HCT116 (cell line): ENCODE measurements around the gene MAP3K4. TPM values are rescaled to one million over a fixed set of nuclear protein-coding genes. Genes with fewer than 3 reads are reported as not detected.

Source experiments
- ATAC-seq: fragments of 200-7000 bp; cut with Tn5 transposase; 2 replicates; pipeline ENCODE4 v1.9.1; 2020; ENCODE audit warnings: mild to moderate bottlenecking, moderate library complexity
- BruUV-seq: library from RNA; stranded (reverse); fragments of 400-500 nt; replicated peaks from 2 replicates; lab custom pipeline; 2021; lab: Mats Ljungman, UMichigan
- CTCF ChIA-PET: fragments of 300-600 bp; sonication (Branson Sonifier 250); formaldehyde crosslinking; loops from one replicate; lab custom pipeline; 2021; ENCODE audit warnings: antibody characterized with exemption; lab: Charles Lee
- POLR2A ChIA-PET: fragments of 300-600, 350-600 bp; sonication (Branson Sonifier 250); formaldehyde crosslinking; loops from one replicate; lab custom pipeline; 2021; ENCODE audit warnings: antibody characterized with exemption; lab: Charles Lee
- RAD21 ChIA-PET, 2 experiments: fragments of 300-600 bp; sonication (Branson Sonifier 250); formaldehyde crosslinking; loops; one replicate each; lab custom pipeline; 2023; ENCODE audit warnings: low total read pairs in 2 of 2; ENCODE audit not compliant: uncharacterized antibody in 2 of 2, unreplicated experiment in 2 of 2, low non-redundant PET in 1 of 2; lab: Charles Lee
- DNase-seq: peaks from one replicate; pipeline ENCODE4 v3.0.0-alpha.2; 2010; ENCODE audit warnings: low read depth, low spot score
- H2AFZ ChIP-seq: fragments of 200-600 bp; shearing (Covaris generic), sonication (generic); 2 replicates; pipeline ENCODE4 v1.6.1; 2017; ENCODE audit warnings: low read depth, mixed run types, mixed read lengths, antibody characterized with exemption, low read length; ENCODE audit not compliant: poor library complexity, severe bottlenecking
- H3K27ac ChIP-seq: 2 replicates; pipeline ENCODE4 v1.5.1; 2012; ENCODE audit warnings: low read depth, low read length
- H3K27me3 ChIP-seq: fragments of 200-600 bp; sonication (generic); 2 replicates; pipeline ENCODE4 v1.6.1; 2016; ENCODE audit warnings: mixed run types, low read length, mixed read lengths; ENCODE audit not compliant: insufficient read depth
- H3K36me3 ChIP-seq, 2 experiments: fragments of 200-500 bp in 1 of 2; fragments of 200-600 bp in 1 of 2; sonication (Bioruptor generic) in 1 of 2; sonication (generic) in 1 of 2; 2 replicates each; pipeline versions ENCODE4 v1.5.1 to v1.6.1; 2014 to 2016; ENCODE audit warnings: low read length in 2 of 2, inconsistent platforms in 1 of 2, mixed read lengths in 1 of 2, mixed run types in 1 of 2; ENCODE audit not compliant: insufficient read depth in 2 of 2, control insufficient read depth in 1 of 2
- H3K4me1 ChIP-seq, 2 experiments: fragments of 200-600 bp in 1 of 2; sonication (generic) in 1 of 2; 2 replicates each; pipeline versions ENCODE4 v1.5.1 to v1.6.1; 2012 to 2017; ENCODE audit warnings: low read length in 2 of 2, inconsistent platforms in 1 of 2, mild to moderate bottlenecking in 1 of 2, mixed read lengths in 1 of 2, mixed run types in 1 of 2, moderate library complexity in 1 of 2; ENCODE audit not compliant: insufficient read depth in 2 of 2, control insufficient read depth in 1 of 2
- H3K4me2 ChIP-seq: fragments of 200-600 bp; sonication (generic); 2 replicates; pipeline ENCODE4 v1.6.1; 2017; ENCODE audit warnings: mixed run types, low read length, mixed read lengths
- H3K4me3 ChIP-seq, 2 experiments: fragments of 200-600 bp in 1 of 2; sonication (generic) in 1 of 2; replicated peaks in 1 of 2; 2 replicates each; pipeline ENCODE4 v1.5.1; 2011 to 2016; ENCODE audit warnings: low read length in 2 of 2, control low read depth in 1 of 2, low read depth in 1 of 2, mild to moderate bottlenecking in 1 of 2, mixed read lengths in 1 of 2, mixed run types in 1 of 2
- H3K79me2 ChIP-seq: fragments of 200-600 bp; sonication (generic); 2 replicates; pipeline ENCODE4 v1.6.1; 2017; ENCODE audit warnings: mild to moderate bottlenecking, mixed run types, low read length, moderate library complexity, mixed read lengths; ENCODE audit not compliant: insufficient read depth
- H3K9ac ChIP-seq: fragments of 200-600 bp; sonication (generic); 2 replicates; pipeline ENCODE4 v1.6.1; 2016; ENCODE audit warnings: low read length, mixed read lengths
- H3K9me2 ChIP-seq: fragments of 200-600 bp; sonication (generic), shearing (Covaris generic); 2 replicates; pipeline ENCODE4 v1.6.1; 2017; ENCODE audit warnings: mixed run types, mild to moderate bottlenecking, moderate library complexity; ENCODE audit not compliant: insufficient read depth
- H3K9me3 ChIP-seq, 2 experiments: fragments of 200-500 bp in 1 of 2; fragments of 200-600 bp in 1 of 2; sonication (Bioruptor generic) in 1 of 2; sonication (generic) in 1 of 2; 2 replicates each; pipeline ENCODE4 v1.6.1; 2014 to 2017; ENCODE audit warnings: low read length in 2 of 2, mixed read lengths in 2 of 2, inconsistent platforms in 1 of 2, low read depth in 1 of 2, mild to moderate bottlenecking in 1 of 2, mixed run types in 1 of 2, moderate library complexity in 1 of 2; ENCODE audit not compliant: control insufficient read depth in 1 of 2, insufficient read depth in 1 of 2
- H4K20me1 ChIP-seq: fragments of 200-600 bp; sonication (generic), shearing (Covaris generic); 2 replicates; pipeline ENCODE4 v1.6.1; 2017; ENCODE audit warnings: mixed run types, mild to moderate bottlenecking, moderate library complexity; ENCODE audit not compliant: insufficient read depth
- FOSL1 ChIP-seq: IDR thresholded peaks from 2 replicates; pipeline ENCODE4 v1.6.1; 2012; ENCODE audit warnings: low read depth
- JUND ChIP-seq: IDR thresholded peaks from 2 replicates; pipeline ENCODE4 v1.6.1; 2012
- POLR2A ChIP-seq: IDR thresholded peaks from 2 replicates; pipeline ENCODE4 v1.7.0; 2011; ENCODE audit warnings: borderline replicate concordance; ENCODE audit not compliant: insufficient read depth, insufficient read length; ENCODE audit errors: extremely low read depth
- ZNF274 ChIP-seq: fragments of 200-500 bp; sonication (Bioruptor generic); IDR thresholded peaks from 2 replicates; pipeline ENCODE4 v1.6.1; 2014; ENCODE audit warnings: mild to moderate bottlenecking, low read depth, low read length, inconsistent platforms
- intact Hi-C: fragments of 100-400 bp; cut with micrococcal nuclease; formaldehyde crosslinking; loops from 2 replicates; pipeline ENCODE4 v1.10.0; 2022
- total RNA-seq: library from RNA; stranded (reverse); gene quantifications from one replicate; pipeline ENCODE4 v1.2.1, GENCODE V29; 2021; ENCODE audit not compliant: unreplicated experiment
- TF ChIP-seq, protein P1 (sequence below): IDR thresholded peaks from 2 replicates; pipeline ENCODE4 v1.6.1; 2012
- TF ChIP-seq, protein P2 (sequence below): IDR thresholded peaks from 2 replicates; pipeline ENCODE4 v1.6.1; 2012; ENCODE audit warnings: low read depth

Gene MAP3K4
- total RNA-seq, 1 experiment from 2014 or later = 46.5 TPM

DNA sequence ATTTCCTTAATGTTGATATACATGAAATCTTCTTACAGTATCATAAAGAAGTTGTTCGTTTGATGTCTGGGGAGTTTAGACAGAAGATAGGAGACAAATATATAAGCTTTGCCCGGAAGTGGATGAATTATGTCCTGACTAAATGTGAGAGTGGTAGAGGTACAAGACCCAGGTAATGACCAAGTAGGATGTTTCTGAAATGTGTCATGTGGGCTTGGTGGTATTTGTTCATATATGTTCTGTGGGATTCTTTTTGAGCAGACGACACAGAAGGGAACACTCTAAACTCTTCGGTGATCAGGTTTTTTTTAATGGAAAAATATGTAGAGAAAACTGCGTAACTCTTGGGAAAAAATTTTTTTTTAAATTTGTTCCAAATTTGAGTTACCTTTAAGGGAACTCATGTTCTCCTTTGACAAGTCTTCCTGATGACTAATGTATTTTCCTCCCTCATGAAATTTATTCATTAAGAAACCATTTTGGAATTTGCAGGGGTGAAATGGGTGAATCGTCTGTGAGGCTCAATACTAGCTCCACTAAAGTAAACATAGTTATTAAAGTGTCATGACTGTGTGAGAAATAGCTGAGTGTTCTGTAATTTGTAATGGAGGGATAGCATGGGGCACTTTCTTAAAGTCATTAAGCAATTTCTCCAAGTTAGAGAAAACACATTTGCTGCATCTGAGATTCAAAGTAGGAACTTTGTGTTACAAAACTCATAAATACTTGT, 100.6 kb downstream of the MAP3K4 start:
- no peaks in the 10 kb centered on the region for H3K9me3 ChIP-seq
- no peaks in the 10 kb centered on the region for H3K27me3 ChIP-seq
- intact Hi-C loops = loop anchor here (10.0 kb wide), 1 partner anchor 157 kb away; no protein-coding TSS in a partner anchor
- ChIA-PET POLR2A (no interaction called here), CTCF (no interaction called here), RAD21 (no interaction called here)
- no TSS peak for BruUV-seq
- no peak overlapping the region for H3K9ac ChIP-seq
- 0 out of 2 replicates have a peak, but pooled peaks cover 10% of the 10 kb centered on the region for H4K20me1 ChIP-seq
- peaks cover 4 to 46% of the 10 kb centered on the region in 2 experiments for H3K36me3 ChIP-seq
- no peak for DNase-seq
- H3K4me1 ChIP-seq = peaks cover 0 to 7% of the 10 kb centered on the region in 2 experiments; a peak in 2 of 4 replicates
- no peak overlapping the region for H3K4me3 ChIP-seq
- no peak for ATAC-seq
- H3K27ac ChIP-seq = no peak overlapping the region
- no peak overlapping the region for H2AFZ ChIP-seq
- H3K9me2 ChIP-seq = no peaks in the 10 kb centered on the region
- 0 out of 2 replicates have a peak, but pooled peaks have one; percentile 12 for TF ChIP-seq FOSL1
- TF ChIP-seq, protein P1, sequence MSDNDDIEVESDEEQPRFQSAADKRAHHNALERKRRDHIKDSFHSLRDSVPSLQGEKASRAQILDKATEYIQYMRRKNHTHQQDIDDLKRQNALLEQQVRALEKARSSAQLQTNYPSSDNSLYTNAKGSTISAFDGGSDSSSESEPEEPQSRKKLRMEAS = no peak
- TF ChIP-seq ZNF274 = no peak
- no peak for TF ChIP-seq POLR2A
- no peak for TF ChIP-seq JUND
- TF ChIP-seq, protein P2, sequence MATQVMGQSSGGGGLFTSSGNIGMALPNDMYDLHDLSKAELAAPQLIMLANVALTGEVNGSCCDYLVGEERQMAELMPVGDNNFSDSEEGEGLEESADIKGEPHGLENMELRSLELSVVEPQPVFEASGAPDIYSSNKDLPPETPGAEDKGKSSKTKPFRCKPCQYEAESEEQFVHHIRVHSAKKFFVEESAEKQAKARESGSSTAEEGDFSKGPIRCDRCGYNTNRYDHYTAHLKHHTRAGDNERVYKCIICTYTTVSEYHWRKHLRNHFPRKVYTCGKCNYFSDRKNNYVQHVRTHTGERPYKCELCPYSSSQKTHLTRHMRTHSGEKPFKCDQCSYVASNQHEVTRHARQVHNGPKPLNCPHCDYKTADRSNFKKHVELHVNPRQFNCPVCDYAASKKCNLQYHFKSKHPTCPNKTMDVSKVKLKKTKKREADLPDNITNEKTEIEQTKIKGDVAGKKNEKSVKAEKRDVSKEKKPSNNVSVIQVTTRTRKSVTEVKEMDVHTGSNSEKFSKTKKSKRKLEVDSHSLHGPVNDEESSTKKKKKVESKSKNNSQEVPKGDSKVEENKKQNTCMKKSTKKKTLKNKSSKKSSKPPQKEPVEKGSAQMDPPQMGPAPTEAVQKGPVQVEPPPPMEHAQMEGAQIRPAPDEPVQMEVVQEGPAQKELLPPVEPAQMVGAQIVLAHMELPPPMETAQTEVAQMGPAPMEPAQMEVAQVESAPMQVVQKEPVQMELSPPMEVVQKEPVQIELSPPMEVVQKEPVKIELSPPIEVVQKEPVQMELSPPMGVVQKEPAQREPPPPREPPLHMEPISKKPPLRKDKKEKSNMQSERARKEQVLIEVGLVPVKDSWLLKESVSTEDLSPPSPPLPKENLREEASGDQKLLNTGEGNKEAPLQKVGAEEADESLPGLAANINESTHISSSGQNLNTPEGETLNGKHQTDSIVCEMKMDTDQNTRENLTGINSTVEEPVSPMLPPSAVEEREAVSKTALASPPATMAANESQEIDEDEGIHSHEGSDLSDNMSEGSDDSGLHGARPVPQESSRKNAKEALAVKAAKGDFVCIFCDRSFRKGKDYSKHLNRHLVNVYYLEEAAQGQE = no peak
- H3K4me2 ChIP-seq = no peak overlapping the region
- H3K79me2 ChIP-seq = no peaks in the 10 kb centered on the region
